Fibroblast of lung (primary cell): ENCODE measurements around the gene SLC30A10.

Experiments used
- EZH2 ChIP-seq: IDR thresholded peaks from 2 replicates; pipeline ENCODE4 v1.5.1; 2012; ENCODE audit warnings: low read length, control low read depth, mild to moderate bottlenecking; ENCODE audit errors: missing control alignments
- TF ChIP-seq, protein P1 (sequence below), 2 donors: IDR thresholded peaks in 1 of 2; conservative IDR thresholded peaks in 1 of 2; 1 replicate in 1 of 2; 2 replicates in 1 of 2; pipeline ENCODE4 v1.5.1; 2011 to 2012; ENCODE audit warnings: low read length in 2 of 2, control low read depth in 1 of 2, inconsistent platforms in 1 of 2, low read depth in 1 of 2, mild to moderate bottlenecking in 1 of 2

DNA sequence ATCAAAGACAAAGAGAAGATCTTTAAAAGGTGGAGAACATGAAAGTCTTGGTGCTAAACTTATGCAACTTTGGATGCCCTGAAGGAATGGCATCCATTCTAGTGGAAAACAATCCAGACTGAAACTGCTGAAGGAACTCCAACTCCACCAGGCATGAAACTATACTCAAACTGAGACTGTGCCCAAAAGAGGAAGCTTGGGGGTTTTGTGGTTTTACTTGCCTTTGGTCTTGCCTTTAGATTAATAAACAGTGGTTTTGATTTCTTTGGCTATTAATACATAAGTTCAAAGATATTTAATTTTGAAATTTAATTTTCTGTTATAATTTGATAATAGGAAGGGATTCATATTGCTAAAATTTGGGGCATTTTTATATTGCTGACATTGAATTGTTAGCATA lies 17.4 kb upstream of the SLC30A10 start:
- TF ChIP-seq, protein P1, sequence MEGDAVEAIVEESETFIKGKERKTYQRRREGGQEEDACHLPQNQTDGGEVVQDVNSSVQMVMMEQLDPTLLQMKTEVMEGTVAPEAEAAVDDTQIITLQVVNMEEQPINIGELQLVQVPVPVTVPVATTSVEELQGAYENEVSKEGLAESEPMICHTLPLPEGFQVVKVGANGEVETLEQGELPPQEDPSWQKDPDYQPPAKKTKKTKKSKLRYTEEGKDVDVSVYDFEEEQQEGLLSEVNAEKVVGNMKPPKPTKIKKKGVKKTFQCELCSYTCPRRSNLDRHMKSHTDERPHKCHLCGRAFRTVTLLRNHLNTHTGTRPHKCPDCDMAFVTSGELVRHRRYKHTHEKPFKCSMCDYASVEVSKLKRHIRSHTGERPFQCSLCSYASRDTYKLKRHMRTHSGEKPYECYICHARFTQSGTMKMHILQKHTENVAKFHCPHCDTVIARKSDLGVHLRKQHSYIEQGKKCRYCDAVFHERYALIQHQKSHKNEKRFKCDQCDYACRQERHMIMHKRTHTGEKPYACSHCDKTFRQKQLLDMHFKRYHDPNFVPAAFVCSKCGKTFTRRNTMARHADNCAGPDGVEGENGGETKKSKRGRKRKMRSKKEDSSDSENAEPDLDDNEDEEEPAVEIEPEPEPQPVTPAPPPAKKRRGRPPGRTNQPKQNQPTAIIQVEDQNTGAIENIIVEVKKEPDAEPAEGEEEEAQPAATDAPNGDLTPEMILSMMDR (conservative IDR thresholded peaks at IDR 0.05 in 1 of 2, IDR thresholded peaks at IDR 0.05 in 1 of 2; ENCODE audit: low read depth in 1 of 2, low read length in 2 of 2) = no peak
- TF ChIP-seq EZH2 = no peak
